Testis (tissue), 2 donors: ENCODE data around the gene CD3G.

Experiments
- POLR2A ChIP-seq: fragments of 450-650 bp; IDR thresholded peaks from one replicate; pipeline ENCODE4 v1.6.1; 2017; ENCODE audit warnings: antibody characterized with exemption, mild to moderate bottlenecking, moderate library complexity
- TF ChIP-seq, protein P1 (sequence below), 3 experiments: fragments of 450-650 bp in 2 of 3; fragments of 200-600 bp in 1 of 3; sonication (generic) in 1 of 3; IDR thresholded peaks; one replicate each; pipeline ENCODE4 v1.5.1; 2016 to 2019; ENCODE audit warnings: antibody characterized with exemption in 3 of 3, mild to moderate bottlenecking in 2 of 3, moderate library complexity in 1 of 3

DNA sequence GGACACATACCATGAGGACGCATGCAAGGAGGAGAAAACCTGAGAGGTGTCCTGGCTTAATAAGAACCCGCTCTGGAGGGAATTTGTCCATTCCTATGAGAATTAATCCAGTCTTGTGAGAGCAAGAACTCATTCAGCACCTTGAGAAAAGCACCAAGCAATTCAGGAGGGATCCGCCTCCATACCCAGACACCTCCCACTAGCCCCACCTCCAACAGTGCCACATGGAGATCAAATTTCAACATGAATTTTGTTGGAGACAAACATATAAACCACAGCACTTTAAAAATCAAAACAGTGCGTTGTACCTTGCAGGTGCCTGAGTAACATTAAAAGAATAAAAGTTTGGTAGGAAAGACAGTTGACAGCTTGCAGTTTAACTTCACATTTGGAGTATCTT, 26.6 kb downstream of the CD3G start:
- TF ChIP-seq, protein P1, sequence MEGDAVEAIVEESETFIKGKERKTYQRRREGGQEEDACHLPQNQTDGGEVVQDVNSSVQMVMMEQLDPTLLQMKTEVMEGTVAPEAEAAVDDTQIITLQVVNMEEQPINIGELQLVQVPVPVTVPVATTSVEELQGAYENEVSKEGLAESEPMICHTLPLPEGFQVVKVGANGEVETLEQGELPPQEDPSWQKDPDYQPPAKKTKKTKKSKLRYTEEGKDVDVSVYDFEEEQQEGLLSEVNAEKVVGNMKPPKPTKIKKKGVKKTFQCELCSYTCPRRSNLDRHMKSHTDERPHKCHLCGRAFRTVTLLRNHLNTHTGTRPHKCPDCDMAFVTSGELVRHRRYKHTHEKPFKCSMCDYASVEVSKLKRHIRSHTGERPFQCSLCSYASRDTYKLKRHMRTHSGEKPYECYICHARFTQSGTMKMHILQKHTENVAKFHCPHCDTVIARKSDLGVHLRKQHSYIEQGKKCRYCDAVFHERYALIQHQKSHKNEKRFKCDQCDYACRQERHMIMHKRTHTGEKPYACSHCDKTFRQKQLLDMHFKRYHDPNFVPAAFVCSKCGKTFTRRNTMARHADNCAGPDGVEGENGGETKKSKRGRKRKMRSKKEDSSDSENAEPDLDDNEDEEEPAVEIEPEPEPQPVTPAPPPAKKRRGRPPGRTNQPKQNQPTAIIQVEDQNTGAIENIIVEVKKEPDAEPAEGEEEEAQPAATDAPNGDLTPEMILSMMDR (IDR thresholded peaks at IDR 0.05), result no peak
- no peak for TF ChIP-seq POLR2A
